Testis (tissue), 3 donors: ENCODE data around the gene BCOR. TPM values are rescaled to one million over a fixed set of nuclear protein-coding genes. Genes with fewer than 3 reads are reported as not detected.

Experiments used
- DNase-seq: peaks from one replicate; pipeline ENCODE4 v3.0.0-alpha.2; 2019
- H3K27ac ChIP-seq, 2 donors: fragments of 200-600 bp; sonication (generic); one replicate each; pipeline ENCODE4 v1.5.1; 2019
- H3K27me3 ChIP-seq: fragments of 200-600 bp; sonication (generic); one replicate; pipeline ENCODE4 v1.5.1; 2019
- H3K36me3 ChIP-seq: fragments of 200-600 bp; sonication (generic); one replicate; pipeline ENCODE4 v1.5.1; 2017; ENCODE audit warnings: low read depth; ENCODE audit errors: missing control alignments
- H3K4me1 ChIP-seq: fragments of 200-600 bp; sonication (generic); one replicate; pipeline ENCODE4 v1.5.1; 2019
- H3K4me3 ChIP-seq, 2 donors: fragments of 200-600 bp; sonication (generic); one replicate each; pipeline ENCODE4 v1.5.1; 2017 to 2019
- H3K9me3 ChIP-seq: fragments of 200-600 bp; sonication (generic); one replicate; pipeline ENCODE4 v1.5.1; 2017
- CTCF ChIP-seq, 3 experiments: fragments of 450-650 bp in 2 of 3; fragments of 200-600 bp in 1 of 3; sonication (generic) in 1 of 3; IDR thresholded peaks; one replicate each; pipeline ENCODE4 v1.5.1; 2016 to 2019; ENCODE audit warnings: antibody characterized with exemption in 3 of 3, mild to moderate bottlenecking in 2 of 3, moderate library complexity in 1 of 3
- POLR2A ChIP-seq: fragments of 450-650 bp; IDR thresholded peaks from one replicate; pipeline ENCODE4 v1.6.1; 2017; ENCODE audit warnings: antibody characterized with exemption, mild to moderate bottlenecking, moderate library complexity
- WGBS, 2 donors: methylation state at CpG; one replicate each; pipeline ENCODE4 v1.1.5; 2018; 5-methylcytosine and 5-hydroxymethylcytosine counted together
- intact Hi-C: fragments of 100-400 bp; cut with DNase I; formaldehyde crosslinking; loops from one replicate; pipeline ENCODE4 v1.15.1; 2023; ENCODE audit warnings: low total_unique reads
- polyA plus RNA-seq: library from polyadenylated mRNA; stranded (reverse); fragments of 350-450 nt; fragmentation: Illumina TruSeq; extraction: RNeasy Lipid Tissue Mini Kit (QIAGEN cat#74804); gene quantifications from one replicate; pipeline ENCODE4 v1.2.3, GENCODE V29; 2014; ENCODE audit warnings: low read depth, low replicate concordance; ENCODE audit not compliant: insufficient read depth
- total RNA-seq, 2 donors: library from RNA; depleted of rRNA; stranded (reverse); fragments of >200 nt; gene quantifications; one replicate each; pipeline ENCODE4 v1.2.3, GENCODE V29; 2016

BCOR gene
- total and polyA plus RNA-seq, 3 donors from 2014 or later, result 26.4 to 69.6 (median 46.8) TPM

GRCh38 chrX:40037367-40037766, 60.4 kb downstream of the BCOR start:
- intact Hi-C loops, result no loop called here
- H3K36me3 ChIP-seq, result no peaks in the 10 kb centered on the region
- H3K27me3 ChIP-seq, result no peaks in the 10 kb centered on the region
- H3K9me3 ChIP-seq, result no peaks in the 10 kb centered on the region
- no peaks in the 10 kb centered on the region for H3K4me1 ChIP-seq
- no peak overlapping the region for H3K27ac ChIP-seq
- H3K4me3 ChIP-seq, result no peak overlapping the region
- DNase-seq, result no peak
- TF ChIP-seq CTCF (IDR thresholded peaks at IDR 0.05), result no peak
- no peak for TF ChIP-seq POLR2A

- no peak overlapping the region for H3K27ac ChIP-seq
- TF ChIP-seq CTCF (IDR thresholded peaks at IDR 0.05) (no peak), POLR2A (no peak)
- no peak for DNase-seq
- no peaks in the 10 kb centered on the region for H3K4me1 ChIP-seq
- H3K4me3 ChIP-seq, result no peak overlapping the region
- 74 to 88% methylated on average over 5 of the region's 5 CpGs for WGBS, 2 donors
- H3K9me3 ChIP-seq, result no peaks in the 10 kb centered on the region
- intact Hi-C loops, result no loop called here
- no peaks in the 10 kb centered on the region for H3K27me3 ChIP-seq
- H3K36me3 ChIP-seq, result no peaks in the 10 kb centered on the region
Measured at GRCh38 chrX:40035726-40036125, 62.0 kb downstream of the BCOR start.

DNA sequence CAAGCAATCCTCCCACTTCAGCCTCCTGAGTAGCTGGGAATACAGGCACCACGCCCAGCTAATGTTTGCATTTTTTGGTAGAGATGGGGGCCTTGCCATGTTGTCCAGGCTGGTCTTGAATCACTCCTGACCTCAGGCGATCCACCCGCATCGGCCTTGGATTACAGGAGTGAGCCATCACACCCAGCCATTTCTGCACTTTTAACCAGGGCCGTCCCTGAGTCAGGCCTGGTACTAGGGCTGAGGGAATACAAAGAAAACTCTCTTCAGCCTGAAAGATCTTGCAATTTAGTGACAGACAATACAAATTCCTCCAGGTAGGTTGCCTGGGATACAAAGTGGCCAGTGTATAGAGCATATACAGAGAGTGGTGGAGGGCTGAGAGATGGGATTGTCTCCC, 65.8 kb downstream of the BCOR start:
- intact Hi-C loops, result no loop called here
- H3K4me3 ChIP-seq, result no peak overlapping the region

DNA sequence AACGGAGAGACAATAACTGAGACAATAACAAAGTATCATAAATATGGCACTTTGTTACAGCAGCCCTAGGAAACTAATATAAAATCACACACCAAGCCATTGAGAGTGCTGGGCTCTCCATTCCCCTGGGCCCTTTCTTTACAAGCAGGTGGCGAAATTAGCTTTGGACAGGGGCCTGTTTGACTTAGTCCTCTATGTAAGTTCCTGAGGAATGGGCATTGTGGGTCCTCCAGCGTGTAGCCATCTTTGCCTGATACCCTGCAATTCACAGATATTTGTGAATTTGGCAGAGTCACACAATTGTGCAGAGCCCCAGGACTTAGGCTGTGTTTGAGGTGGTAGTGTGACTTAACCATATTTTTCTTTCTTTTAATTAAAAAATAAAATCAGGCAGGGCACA, 67.6 kb downstream of the BCOR start:
- Histone ChIP-seq H3K4me1 (no peaks in the 10 kb centered on the region), H3K27me3 (no peaks in the 10 kb centered on the region), H3K4me3 (no peak overlapping the region), H3K36me3 (no peaks in the 10 kb centered on the region), H3K27ac (no peak overlapping the region), H3K9me3 (no peaks in the 10 kb centered on the region)
- TF ChIP-seq POLR2A (no peak), CTCF (IDR thresholded peaks at IDR 0.05) (no peak)
- DNase-seq, result no peak
- intact Hi-C loops, result no loop called here
- WGBS, 2 donors, result 69 to 87% methylated on average over 3 of the region's 3 CpGs

More for the DNA sequence above, 65.8 kb downstream of the BCOR start:
- H3K36me3 ChIP-seq, result no peaks in the 10 kb centered on the region
- no peaks in the 10 kb centered on the region for H3K27me3 ChIP-seq
- no peak overlapping the region for H3K27ac ChIP-seq
- DNase-seq, result no peak
- H3K9me3 ChIP-seq, result no peaks in the 10 kb centered on the region
- TF ChIP-seq CTCF (IDR thresholded peaks at IDR 0.05) (no peak), POLR2A (no peak)
- WGBS, 2 donors, result 76% methylated on average over 5 of the region's 5 CpGs; no CpG with 5 or more reads in 1 of the 2 donors
- no peaks in the 10 kb centered on the region for H3K4me1 ChIP-seq

GRCh38 chrX:40022421-40022820, 75.3 kb downstream of the BCOR start:
- 83 to 85% methylated on average over 3 of the region's 3 CpGs for WGBS, 2 donors
- Histone ChIP-seq H3K27ac (no peak overlapping the region), H3K36me3 (no peaks in the 10 kb centered on the region), H3K4me1 (no peaks in the 10 kb centered on the region), H3K27me3 (no peaks in the 10 kb centered on the region), H3K4me3 (no peak overlapping the region), H3K9me3 (no peaks in the 10 kb centered on the region)
- TF ChIP-seq CTCF (IDR thresholded peaks at IDR 0.05) (no peak), POLR2A (no peak)
- DNase-seq, result no peak
- intact Hi-C loops, result no loop called here
